Activated T-helper 17 cell treated with anti-CD3 and anti-CD28 coated beads, Interleukin-2, amount 50 U/mL, for 72 hours (primary cell): Measurements from ENCODE around the gene RPGRIP1. TPM values are rescaled to one million over a fixed set of nuclear protein-coding genes. Genes with fewer than 3 reads are reported as not detected.

Experiments used
- total RNA-seq, 2 donors: library from RNA; stranded (reverse); gene quantifications; one replicate each; pipeline ENCODE4 v1.2.3, GENCODE V29; 2022

Gene RPGRIP1
- total RNA-seq, 2 donors from 2014 or later = not detected

Other genes starting within 250 kb of the RPGRIP1 start
- gene TPPP2, start 249.9 kb upstream of the RPGRIP1 start, total RNA-seq = not detected
- not detected for gene RNASE13, start 245.3 kb upstream of the RPGRIP1 start, total RNA-seq
- gene RNASE7, start 237.7 kb upstream of the RPGRIP1 start, total RNA-seq = not detected
- not detected for gene RNASE8, start 222.3 kb upstream of the RPGRIP1 start, total RNA-seq
- gene ARHGEF40, start 209.8 kb upstream of the RPGRIP1 start, total RNA-seq = under 1 TPM in 1 of 2 donors, not detected in 1; 0.26 TPM
- 10 to 100 TPM in 1 of 2 donors, 1 to 10 TPM in 1; 9.6 to 18.3 TPM for gene ZNF219, start 181.4 kb upstream of the RPGRIP1 start, total RNA-seq
- not detected for gene TMEM253, start 179.0 kb upstream of the RPGRIP1 start, total RNA-seq
- gene OR5AU1, start 124.0 kb upstream of the RPGRIP1 start, total RNA-seq = not detected
- 100 to 1,000 TPM; 720 to 984 TPM for gene HNRNPC, start 10.6 kb upstream of the RPGRIP1 start, total RNA-seq
- gene SUPT16H, start 103.9 kb downstream of the RPGRIP1 start, total RNA-seq = 100 to 1,000 TPM; 120 to 176 TPM
- gene CHD8, start 176.0 kb downstream of the RPGRIP1 start, total RNA-seq = 100 to 1,000 TPM; 105 to 124 TPM
- gene RAB2B, start 196.9 kb downstream of the RPGRIP1 start, total RNA-seq = 10 to 100 TPM; 30.6 to 69.2 TPM
- gene TOX4, start 197.1 kb downstream of the RPGRIP1 start, total RNA-seq = 10 to 100 TPM; 78.5 to 81.7 TPM
- gene METTL3, start 231.3 kb downstream of the RPGRIP1 start, total RNA-seq = 10 to 100 TPM; 59.5 to 71.9 TPM
- 1 to 10 TPM; 1.2 to 6.0 TPM for gene SALL2, start 246.3 kb downstream of the RPGRIP1 start, total RNA-seq